Stomach (tissue), 4 donors: Measurements from ENCODE around the gene GPR34.

Experiments
- CTCF ChIP-seq, 7 experiments: fragments of 450-650 bp in 4 of 7; fragments of 200-600 bp in 3 of 7; sonication (generic) in 3 of 7; IDR thresholded peaks; one replicate each; pipeline ENCODE4 v1.5.1; 2016 to 2019; ENCODE audit warnings: antibody characterized with exemption in 7 of 7, control low read depth in 2 of 7, mild to moderate bottlenecking in 1 of 7
- EP300 ChIP-seq: sonication (generic); formaldehyde crosslinking; IDR thresholded peaks from one replicate; pipeline ENCODE4 v1.6.1; 2017; ENCODE audit warnings: antibody characterized with exemption
- POLR2A ChIP-seq, 4 donors: fragments of 450-650 bp; IDR thresholded peaks; one replicate each; pipeline ENCODE4 v1.6.1; 2016; ENCODE audit warnings: antibody characterized with exemption in 4 of 4, control low read depth in 2 of 4, mild to moderate bottlenecking in 1 of 4, moderate library complexity in 1 of 4

- TF ChIP-seq CTCF (IDR thresholded peaks at IDR 0.05) (no peak), POLR2A (IDR thresholded peaks at IDR 0.05) (no peak), EP300 (no peak)
Observed at GRCh38 chrX:41737065-41737464, 48.3 kb downstream of the GPR34 start.
